GM12891 (cell line): ENCODE measurements around the gene SENP8.

Experiments used
- PAX5 ChIP-seq: IDR thresholded peaks from 2 replicates; pipeline ENCODE4 v1.6.1; 2011; ENCODE audit warnings: low read length, moderate library complexity, mild to moderate bottlenecking; ENCODE audit not compliant: insufficient read depth, severe bottlenecking
- POLR2A ChIP-seq: IDR thresholded peaks from 2 replicates; pipeline ENCODE4 v1.6.1; 2011; ENCODE audit warnings: low read depth, low read length, control low read depth
- POLR2AphosphoS5 ChIP-seq: IDR thresholded peaks from 2 replicates; pipeline ENCODE4 v1.6.1; 2011; ENCODE audit warnings: low read depth, low read length, control low read depth
- POU2F2 ChIP-seq: IDR thresholded peaks from 2 replicates; pipeline ENCODE4 v1.6.1; 2011; ENCODE audit warnings: low read depth, mild to moderate bottlenecking, control low read depth, low read length, moderate library complexity
- SPI1 ChIP-seq: IDR thresholded peaks from 2 replicates; pipeline ENCODE4 v1.6.1; 2011; ENCODE audit warnings: low read depth, low read length, control low read depth
- TAF1 ChIP-seq: IDR thresholded peaks from 2 replicates; pipeline ENCODE4 v1.6.1; 2011; ENCODE audit warnings: low read depth, low read length, control low read depth

GRCh38 chr15:72130272-72130671 lies 12.1 kb downstream of the SENP8 start:
- TF ChIP-seq POLR2A, result no peak
- TF ChIP-seq POLR2AphosphoS5, result no peak
- TF ChIP-seq TAF1, result no peak
- no peak for TF ChIP-seq PAX5
- TF ChIP-seq SPI1, result no peak
- TF ChIP-seq POU2F2, result no peak
